ENCODE measurements around the gene KIAA0825.
"Not testable (repeated sequence)": the region's sequence is repeated elsewhere in the genome, so short reads cannot be mapped to it uniquely, and the experiment has no call there.

Gene KIAA0825

DNA sequence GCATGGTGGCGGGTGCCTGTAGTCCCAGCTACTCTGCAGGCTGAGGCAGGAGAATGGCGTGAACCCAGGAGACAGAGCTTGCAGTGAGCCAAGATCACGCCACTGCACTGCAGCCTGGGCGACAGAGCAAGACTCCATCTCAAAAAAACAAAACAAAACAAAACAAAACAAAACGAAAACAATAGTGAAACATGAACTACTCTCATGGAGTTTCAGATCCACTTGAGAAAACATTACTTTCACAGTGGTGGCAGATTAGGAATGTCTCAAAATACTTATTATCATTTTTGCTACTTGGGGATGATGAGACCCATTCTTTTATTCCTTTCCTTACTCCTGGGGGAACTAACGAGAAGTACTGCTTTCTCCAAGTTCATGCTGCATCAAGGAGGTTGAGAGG, 448.2 kb downstream of the KIAA0825 start:
- DNase-seq: not testable (repeated sequence)

DNA sequence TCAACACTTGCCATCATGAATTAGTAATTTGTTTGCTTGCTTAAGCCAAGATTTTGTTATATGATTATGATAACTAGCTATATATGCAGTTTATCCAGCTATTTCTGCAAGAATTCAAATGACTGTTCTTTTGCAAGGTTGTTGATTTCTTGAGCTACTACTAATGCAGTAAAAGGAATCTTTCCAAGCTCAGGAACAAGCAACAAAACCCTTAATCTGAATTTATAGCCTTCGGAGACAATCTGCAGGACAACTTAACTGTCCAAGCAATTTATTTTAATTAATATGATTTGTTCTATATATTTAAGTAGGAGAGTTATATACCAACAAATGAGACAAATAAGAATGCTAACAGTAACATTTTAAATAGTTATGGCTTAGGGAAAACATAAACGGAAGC, 450.3 kb downstream of the KIAA0825 start:
- no peak for DNase-seq

DNA sequence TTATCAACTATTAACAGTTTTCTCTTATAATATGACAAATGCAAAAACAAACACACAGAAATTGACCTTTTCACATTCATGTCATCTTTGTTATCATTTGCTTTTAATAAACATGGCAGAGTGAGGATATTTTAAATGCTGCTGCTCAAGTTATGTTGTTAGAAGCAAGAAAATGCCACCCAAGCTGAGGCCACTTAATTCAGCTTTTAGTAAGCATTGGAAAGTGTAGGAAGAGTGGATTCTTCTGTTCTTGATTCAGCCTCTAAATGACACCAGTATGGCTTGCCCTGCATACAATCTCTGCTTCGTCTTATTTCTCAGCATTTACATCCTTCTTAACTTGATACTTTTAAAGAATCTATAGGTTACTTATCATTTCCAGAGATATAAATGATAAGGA, 456.6 kb downstream of the KIAA0825 start:
- DNase-seq: no peak

DNA sequence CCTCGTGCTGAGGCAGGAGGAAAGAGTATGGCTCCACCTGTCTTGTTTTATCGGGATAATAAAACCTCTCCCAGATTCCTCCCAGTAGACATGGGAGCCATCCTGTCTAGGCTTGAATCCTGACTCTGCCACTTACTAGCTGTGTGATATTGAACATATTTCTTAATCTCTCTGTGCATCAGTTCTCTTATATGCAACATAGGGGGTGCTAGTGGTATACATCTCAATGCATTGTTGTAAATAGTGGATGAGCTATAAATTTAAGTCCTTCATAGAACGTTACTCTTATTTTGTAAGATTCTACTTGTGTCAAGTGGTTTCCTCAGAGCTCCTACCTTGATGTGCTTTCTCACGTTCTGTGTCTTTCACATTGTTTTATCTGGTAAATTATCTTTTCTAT, 459.3 kb downstream of the KIAA0825 start:
- DNase-seq: no peak

DNA sequence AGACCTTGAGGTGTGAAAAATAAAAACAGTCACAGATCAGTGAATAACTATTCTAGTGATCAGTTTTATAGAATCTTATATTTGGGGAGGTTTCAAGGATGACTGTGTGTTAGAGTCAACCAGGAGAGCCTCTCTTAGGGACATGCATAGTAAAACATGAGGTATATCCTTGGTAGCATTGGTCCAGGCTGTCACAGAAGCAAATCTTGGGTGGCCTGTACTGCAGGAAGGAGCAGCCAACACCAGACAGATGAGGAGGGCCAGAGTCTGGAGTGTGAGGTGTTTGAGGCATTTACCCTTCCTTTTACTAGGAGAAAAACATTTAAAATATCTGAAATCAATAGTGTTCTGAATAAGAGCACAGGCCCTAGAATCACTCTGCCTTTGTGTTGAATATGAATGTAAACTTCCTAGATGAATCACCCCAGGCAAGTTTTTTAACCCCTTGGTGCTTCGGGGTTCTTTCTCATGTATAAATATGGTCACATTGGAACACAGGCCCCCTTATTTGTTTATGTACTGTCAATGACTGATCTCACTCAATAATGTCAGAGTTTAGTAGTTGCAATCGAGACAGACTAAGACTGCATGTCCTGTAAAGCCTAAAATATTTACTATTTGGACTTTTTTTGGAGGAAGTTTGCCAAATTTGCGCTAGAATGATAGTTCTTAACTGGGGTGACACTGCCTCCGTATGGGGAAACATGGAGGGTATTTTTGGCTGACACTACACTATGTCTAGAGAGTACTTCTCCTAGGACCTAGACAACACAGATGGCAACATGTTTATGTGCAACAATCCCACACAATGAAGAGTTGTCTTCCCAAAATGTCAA, 460.5 kb downstream of the KIAA0825 start:
- DNase-seq: no peak

DNA sequence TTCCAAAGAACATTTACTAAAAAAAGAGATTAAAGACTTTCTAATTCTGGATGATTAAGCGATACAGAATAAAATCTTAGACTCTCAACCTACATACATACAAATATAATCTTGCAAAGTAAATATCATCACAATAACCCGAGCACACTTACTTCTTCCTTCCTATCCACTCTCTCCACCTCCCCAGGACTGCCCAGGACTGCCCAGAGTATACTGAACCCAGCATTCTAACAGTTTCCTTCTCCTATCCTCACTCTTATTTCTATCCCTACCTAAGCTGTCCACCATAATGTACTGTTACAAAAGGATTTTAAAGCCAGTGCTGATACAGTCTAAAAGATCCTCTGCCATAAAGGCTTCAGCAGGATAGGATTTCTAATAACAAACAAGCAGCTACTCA, 463.7 kb downstream of the KIAA0825 start:
- DNase-seq: no peak

DNA sequence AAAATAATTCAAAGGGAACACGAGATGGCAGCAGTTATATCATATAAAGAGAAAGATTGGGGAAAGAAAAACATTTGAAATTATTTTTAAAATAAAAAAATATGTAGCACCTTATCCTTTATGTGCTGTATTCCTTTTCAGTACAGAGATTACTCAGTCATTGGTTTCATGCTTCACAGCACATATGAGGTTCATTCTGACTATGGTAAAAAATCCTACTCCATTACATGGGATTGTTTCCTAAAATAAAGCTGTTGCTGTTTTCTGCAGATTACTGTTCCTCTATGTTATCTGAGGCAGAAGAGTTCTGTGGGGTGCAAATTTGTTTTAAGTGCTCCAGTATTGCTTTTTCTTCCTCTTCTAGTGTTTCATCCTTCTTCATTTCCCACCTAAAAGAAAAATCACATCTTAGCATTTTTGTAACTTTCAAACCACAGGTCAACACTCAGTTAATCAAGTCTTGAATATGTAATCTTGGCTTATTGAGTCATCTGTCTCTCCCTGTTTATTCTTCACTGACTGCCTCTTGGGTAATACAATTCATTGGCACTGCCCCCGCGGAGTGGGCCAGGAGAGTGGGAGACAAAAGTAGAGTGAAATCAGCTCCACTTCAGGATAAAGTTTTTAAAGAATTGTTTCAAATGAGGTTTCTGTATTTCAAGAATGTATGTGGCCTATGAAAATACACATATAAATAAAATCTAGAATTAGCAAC, 464.5 kb downstream of the KIAA0825 start:
- DNase-seq: no peak

DNA sequence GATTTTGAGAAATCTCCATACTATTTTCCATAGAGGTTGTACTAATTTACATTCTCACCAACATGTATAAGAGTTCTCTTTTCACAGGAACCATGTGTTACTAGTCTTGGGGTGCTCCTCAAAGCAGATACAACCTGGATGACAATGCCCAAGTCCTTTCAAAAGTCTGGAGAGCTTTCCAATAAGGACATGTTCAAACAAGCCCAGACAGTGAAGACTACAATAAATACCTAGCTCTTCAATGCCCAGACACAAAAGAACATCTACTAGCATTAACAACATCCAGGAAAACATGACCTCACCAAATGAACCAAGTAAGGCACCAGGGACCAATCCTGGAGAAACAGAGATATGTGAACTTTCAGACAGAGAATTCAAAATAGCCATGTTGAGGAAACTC, 474.8 kb downstream of the KIAA0825 start:
- not testable (repeated sequence) for DNase-seq

DNA sequence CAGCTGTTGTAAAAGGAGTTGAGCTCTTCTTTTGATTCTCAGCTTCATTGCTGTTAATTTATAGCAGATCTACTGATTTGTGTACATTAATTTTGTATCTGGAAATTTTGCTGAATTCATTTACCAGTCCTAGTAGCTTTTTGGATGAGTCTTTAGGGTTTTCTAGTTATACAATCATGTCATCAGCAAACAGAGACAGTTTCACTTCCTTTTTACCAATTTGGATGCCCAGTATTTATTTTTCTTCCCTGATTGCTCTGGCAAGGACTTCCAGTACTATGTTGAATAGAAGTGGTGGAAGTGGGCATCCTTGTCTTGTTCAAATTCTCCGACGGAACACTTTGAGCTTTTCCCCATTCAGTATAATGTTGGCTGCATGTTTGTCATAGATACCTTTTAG, 478.1 kb downstream of the KIAA0825 start:
- DNase-seq: no peak

DNA sequence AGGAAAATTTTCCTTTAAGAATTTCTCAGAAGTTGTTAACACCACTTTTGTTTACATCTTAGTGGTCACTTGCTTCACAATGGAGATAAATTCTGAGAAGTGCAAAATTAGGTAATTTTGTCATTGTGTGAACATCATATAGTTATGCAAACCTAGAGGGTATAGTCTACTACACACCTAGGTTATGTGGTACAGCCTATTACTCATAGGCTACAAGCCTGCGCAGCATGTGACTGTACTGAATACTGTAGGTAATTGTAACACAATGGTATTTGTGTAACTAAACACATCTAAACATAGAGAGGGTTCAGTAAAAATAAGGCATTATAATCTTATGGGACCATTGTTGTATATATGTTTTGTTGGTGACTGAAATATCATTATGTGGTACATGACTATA, 488.3 kb downstream of the KIAA0825 start:
- DNase-seq: no peak

DNA sequence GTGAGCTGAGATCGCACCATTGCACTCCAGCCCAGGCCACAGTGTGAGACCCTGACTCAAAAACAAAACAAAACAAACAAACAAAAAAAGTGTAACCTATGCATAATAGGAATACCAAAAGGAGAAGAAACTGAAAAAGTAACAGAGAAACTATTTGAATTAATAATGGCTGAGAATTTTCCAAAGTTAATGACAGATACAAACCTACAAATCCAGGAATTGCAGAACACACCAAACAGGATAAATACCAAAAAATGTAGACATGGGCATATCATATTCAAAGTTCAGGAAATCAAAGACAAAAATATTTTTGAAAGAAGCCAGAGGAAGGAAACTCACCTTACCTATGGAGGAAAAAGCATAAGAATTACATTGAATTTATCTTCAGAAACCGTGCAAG, 493.3 kb downstream of the KIAA0825 start:
- DNase-seq: no peak

DNA sequence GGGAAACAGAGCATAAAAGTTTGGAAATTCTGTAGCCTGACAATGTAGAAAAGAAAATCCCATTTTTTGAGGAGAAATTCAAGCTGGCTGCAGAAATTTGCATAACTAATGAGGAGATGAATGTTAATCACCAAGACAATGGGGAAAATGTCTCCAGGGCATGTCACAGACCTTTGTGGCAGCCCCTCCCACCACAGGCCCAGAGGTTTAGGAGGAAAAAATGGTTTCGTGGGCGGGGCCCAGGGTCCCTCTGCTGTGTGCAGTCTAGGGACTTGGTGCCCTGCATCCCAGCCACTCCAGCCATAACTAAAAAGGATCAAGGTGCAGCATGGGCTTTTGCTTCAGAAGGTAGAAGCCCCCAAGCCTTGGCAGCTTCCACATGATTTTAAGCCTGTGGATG, 502.1 kb downstream of the KIAA0825 start:
- DNase-seq: not testable (repeated sequence)

DNA sequence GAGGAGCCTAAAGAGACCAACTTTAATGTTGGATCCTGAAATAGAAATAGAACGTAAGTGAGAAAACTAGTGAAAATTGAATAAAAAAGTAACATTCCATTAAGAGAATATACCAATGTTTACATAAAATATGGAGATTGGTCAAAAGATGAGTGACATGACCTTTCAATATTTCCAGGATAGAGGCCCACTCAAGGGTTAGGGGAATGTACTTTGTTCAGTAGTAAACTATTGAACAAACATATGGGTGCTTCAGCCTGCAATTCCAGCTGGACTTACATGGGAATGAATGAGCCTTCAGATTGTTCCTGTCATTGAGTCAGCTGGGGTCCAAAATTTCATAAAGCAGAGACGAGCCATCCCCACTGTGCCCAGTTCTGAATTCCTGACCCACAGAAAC, 505.3 kb downstream of the KIAA0825 start:
- DNase-seq: no peak

DNA sequence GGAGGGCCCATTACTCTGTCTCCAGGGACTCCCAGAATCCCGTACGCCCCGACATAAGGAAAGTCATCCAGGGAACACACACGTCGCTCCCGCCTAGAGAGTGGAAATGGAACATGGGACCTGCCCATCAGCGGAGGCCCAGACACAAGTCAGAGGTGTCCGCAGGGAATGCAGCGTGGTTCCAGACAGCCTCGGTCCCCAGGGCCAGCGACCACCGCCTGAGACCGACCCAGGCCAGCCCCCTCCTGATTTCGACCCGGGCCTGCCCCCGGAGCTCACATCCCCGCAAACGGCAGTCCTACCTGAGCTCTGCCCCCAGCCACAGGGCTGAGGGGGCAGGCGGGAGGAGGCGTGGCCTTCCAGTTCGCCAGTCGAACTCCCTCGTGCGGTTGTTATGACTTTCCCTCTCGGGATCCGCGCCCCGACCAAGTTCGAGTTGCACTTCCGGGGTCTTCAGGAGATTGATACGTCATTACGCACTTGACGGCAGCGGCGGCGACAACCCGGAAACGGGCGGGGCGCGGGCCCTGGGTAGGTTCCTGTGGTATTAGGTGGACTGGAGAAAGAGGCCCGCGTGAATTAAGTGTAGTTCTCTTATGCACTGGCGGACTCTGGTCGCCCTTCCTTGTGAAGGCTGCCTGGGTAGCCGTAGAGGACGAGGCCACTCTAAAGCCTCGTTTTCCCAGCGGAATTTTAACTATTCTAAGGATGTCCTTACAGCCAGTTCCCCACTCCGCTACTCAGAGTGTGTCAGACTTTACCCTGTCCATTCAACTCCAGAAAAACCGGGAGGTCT, 507.0 kb downstream of the KIAA0825 start:
- DNase-seq: peak; percentile 95

DNA sequence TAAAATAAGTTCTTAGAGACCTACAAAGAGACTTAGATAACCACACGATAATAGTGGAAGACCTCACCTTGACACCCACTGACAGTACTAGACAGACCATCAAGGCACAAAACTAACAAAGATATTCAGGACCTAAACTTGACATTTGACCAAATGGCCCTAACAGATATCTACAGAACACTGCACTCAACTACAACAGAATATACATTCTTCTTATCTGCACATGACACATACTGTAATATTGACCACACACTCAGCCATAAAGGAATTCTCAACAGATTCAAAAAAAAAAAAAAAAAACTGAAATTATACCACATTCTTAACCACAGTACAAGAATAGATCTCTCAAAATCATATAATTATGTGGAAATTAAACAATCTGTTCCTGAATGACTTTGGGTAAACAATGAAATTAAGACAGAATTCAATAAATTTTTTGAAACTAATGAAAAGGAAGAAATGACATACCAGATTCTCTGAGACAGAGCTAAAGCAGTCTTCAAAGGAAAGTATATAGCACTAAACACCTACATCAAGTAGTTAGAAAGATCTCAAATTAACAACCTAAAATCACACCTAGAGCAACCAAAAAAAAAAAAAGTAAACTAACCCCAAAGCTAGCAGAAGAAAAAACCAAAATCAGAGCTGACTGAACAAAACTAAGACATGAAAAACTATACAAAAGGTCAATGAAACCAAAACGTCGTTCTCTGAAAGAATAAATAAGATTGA, 514.7 kb downstream of the KIAA0825 start:
- DNase-seq: no peak
